ENCODE measurements around the gene NFATC1. TPM values are rescaled to one million over a fixed set of nuclear protein-coding genes. Genes with fewer than 3 reads are reported as not detected.
A peak's percentile ranks its signal among the peaks of the same experiment; 100 is the strongest.

The NFATC1 gene
- total and polyA plus RNA-seq, 9 donors: 7.0 to 17.1 (median 12.6) TPM

DNA sequence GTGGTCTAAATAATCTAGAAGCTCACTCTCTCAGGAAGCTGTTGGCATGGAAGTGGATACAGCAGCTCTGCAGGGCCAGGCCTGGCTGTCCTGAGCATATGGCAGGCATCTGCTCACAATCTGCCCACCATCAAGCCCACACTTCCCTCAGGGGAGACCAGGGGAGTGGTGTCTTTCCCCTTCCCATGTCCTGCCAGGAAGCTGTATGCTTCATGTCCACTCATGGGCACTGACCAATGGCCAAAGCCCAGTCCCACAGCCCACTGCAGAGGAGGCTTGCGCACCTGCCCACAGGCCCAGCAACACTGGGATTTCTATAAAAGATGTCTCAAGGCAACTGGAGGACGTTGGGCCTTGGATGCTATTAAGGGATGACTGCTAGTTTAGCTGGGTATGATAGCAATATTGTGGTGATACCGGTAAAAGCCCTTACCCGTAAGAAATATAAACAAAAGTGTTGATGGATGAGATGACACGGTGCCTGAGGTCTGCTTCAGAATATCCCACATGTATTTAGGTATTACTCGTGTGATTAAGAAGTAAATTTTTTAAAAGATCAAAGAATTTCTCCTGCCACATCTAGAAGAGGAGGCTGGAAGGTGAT is 177.2 kb downstream of the NFATC1 start:
- DNase-seq: no peak
- no peaks in the 10 kb centered on the region for H3K36me3 ChIP-seq (ENCODE audit: control insufficient read depth, insufficient read depth, low read length)
- H3K27me3 ChIP-seq (ENCODE audit: control insufficient read depth, insufficient read depth, low read length): peaks cover 31% of the 10 kb centered on the region
- no peak overlapping the region for H3K27ac ChIP-seq (ENCODE audit: low read length)
- 71% methylated on average over 1 of the region's 6 CpGs for WGBS (ENCODE audit: insufficient coverage)
- peaks cover 20% of the 10 kb centered on the region for H3K9me3 ChIP-seq (replicated peaks; ENCODE audit: control insufficient read depth, low read depth, low read length)
- H3K4me1 ChIP-seq (ENCODE audit: control insufficient read depth, insufficient read depth, low read length): peaks cover 61% of the 10 kb centered on the region
- H3K4me3 ChIP-seq (ENCODE audit: low read length): no peak overlapping the region

DNA sequence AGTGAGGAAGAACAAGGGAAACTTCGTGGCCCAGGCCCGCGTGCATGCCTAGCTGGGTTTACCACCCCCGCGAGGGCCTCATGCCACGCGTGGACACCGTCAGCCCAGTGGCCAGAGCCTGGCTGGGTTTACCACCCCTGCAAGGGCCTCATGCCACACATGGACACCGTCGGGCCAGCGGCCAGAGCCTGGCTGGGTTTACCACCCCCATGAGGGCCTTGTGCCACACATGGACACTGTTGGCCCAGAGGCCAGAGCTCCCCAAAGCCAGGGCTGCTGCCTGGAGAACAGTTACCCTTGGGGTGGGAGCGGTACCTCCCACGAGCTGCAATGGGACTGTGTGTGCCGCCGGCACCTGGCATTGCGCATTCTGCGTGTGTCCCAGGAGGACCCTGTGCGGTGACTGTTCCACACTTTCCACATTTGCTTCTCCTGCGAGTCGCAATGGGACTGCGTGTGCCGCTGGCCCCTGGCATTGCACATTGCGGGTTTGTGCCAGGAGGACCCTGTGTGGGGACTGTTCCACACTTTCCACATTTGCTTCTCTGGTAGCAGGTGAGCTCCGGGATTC is 178.3 kb downstream of the NFATC1 start:
- H3K36me3 ChIP-seq (ENCODE audit: control insufficient read depth, insufficient read depth, low read length): no peaks in the 10 kb centered on the region
- H3K9me3 ChIP-seq (replicated peaks; ENCODE audit: control insufficient read depth, low read depth, low read length): peaks cover 20% of the 10 kb centered on the region
- no peak overlapping the region for H3K4me3 ChIP-seq (ENCODE audit: low read length)
- H3K27ac ChIP-seq (ENCODE audit: low read length): no peak overlapping the region
- H3K27me3 ChIP-seq (ENCODE audit: control insufficient read depth, insufficient read depth, low read length): peaks cover 37% of the 10 kb centered on the region
- no peak for DNase-seq
- H3K4me1 ChIP-seq (ENCODE audit: control insufficient read depth, insufficient read depth, low read length): peaks cover 62% of the 10 kb centered on the region
- 98% methylated on average over 22 of the region's 24 CpGs for WGBS (ENCODE audit: insufficient coverage)

GRCh38 chr18:79574938-79575525 is 179.3 kb downstream of the NFATC1 start:
- H3K27ac ChIP-seq (ENCODE audit: low read length): peak overlapping the region; percentile 36

DNA sequence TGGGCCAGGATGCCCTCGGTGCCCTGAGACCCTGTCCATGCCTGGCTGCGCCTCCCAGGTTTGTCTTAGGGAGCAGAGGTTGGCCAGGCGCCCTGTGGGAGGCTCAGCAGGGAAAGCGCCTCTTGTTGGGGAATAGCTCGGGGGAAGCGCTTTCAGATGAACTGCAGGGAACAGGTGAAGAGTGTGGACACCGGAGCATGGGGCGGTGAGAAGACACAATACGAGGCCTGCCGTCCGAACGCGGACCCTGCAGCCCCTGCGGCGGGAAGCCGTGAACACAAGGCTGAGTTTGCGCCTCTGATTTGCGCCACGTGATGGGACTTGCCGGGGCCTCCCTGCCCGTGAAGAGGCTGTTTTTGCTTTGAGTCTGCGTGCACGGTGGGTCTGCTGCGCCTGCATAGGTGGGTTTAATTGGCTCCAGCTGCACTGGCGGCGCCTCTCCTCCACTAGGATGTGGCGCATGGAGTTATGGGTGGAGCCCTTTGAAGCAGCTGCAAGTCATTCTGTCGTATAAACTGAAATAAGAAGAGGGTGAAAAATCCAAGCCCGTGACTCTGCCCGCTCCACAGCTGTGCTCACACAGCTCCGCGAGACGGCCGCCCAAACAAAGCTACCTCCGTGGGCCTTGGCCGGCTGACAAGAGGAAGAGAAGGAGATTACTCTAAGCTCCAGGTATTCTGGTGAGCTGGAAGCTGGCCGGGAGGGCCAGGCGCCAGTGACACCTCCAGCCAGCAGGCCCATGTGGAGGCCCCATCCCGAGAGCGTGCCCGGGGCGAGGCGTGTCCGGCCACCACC is 180.4 kb downstream of the NFATC1 start:
- peak overlapping the region; percentile 36 for H3K27ac ChIP-seq (ENCODE audit: low read length)
- H3K4me3 ChIP-seq (ENCODE audit: low read length): no peak overlapping the region
- H3K36me3 ChIP-seq (ENCODE audit: control insufficient read depth, insufficient read depth, low read length): no peaks in the 10 kb centered on the region
- peak; percentile 87 for DNase-seq
- H3K4me1 ChIP-seq (ENCODE audit: control insufficient read depth, insufficient read depth, low read length): peaks cover 59% of the 10 kb centered on the region
- peaks cover 48% of the 10 kb centered on the region for H3K27me3 ChIP-seq (ENCODE audit: control insufficient read depth, insufficient read depth, low read length)
- peaks cover 20% of the 10 kb centered on the region for H3K9me3 ChIP-seq (replicated peaks; ENCODE audit: control insufficient read depth, low read depth, low read length)
- WGBS (ENCODE audit: insufficient coverage): 17% methylated on average over 38 of the region's 44 CpGs

More at GRCh38 chr18:79574938-79575525, 179.3 kb downstream of the NFATC1 start:
- H3K36me3 ChIP-seq (ENCODE audit: control insufficient read depth, insufficient read depth, low read length): no peaks in the 10 kb centered on the region
- H3K9me3 ChIP-seq (replicated peaks; ENCODE audit: control insufficient read depth, low read depth, low read length): peaks cover 20% of the 10 kb centered on the region
- 40% methylated on average over 11 of the region's 17 CpGs for WGBS (ENCODE audit: insufficient coverage)
- H3K4me1 ChIP-seq (ENCODE audit: control insufficient read depth, insufficient read depth, low read length): peaks cover 63% of the 10 kb centered on the region
- DNase-seq: peak; percentile 61
- H3K4me3 ChIP-seq (ENCODE audit: low read length): no peak overlapping the region
- peaks cover 41% of the 10 kb centered on the region for H3K27me3 ChIP-seq (ENCODE audit: control insufficient read depth, insufficient read depth, low read length)

DNA sequence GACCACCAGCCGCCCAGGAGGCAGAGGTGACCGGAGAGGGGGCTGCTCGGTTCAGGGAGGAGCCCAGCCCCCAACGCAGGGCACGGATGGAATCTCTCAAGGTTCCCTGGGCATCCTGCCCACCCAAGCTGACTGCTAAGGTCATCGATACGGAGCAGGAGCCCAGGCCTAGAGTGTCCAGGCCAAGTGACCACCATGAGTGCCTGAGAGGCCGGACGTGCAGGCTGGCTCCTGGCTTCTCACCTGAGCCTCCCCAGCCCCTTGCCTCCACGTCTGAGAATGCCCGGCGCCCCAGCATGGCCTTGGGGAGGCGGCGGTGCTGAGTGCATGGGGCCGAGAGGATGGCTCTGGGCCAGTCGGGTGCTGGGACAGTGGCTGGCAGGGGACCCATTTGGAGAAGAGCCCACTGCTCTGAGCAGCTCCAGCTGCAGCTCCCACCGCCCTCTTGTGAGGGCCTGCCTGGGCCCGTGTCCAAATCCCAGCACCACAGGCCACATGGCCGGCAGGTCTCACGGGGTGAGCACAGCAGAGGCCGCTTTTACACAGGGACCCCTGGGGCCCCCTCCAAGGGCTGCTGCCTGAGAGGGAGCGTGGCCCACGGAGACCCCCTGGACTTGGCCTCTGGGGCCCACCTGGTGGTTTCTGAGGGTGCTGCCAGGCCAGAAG is 181.1 kb downstream of the NFATC1 start:
- peaks cover 44% of the 10 kb centered on the region for H3K27me3 ChIP-seq (ENCODE audit: control insufficient read depth, insufficient read depth, low read length)
- DNase-seq: peak; percentile 85
- peaks cover 54% of the 10 kb centered on the region for H3K4me1 ChIP-seq (ENCODE audit: control insufficient read depth, insufficient read depth, low read length)
- peaks cover 20% of the 10 kb centered on the region for H3K9me3 ChIP-seq (replicated peaks; ENCODE audit: control insufficient read depth, low read depth, low read length)
- WGBS (ENCODE audit: insufficient coverage): 17% methylated on average over 23 of the region's 23 CpGs
- no peak overlapping the region for H3K4me3 ChIP-seq (ENCODE audit: low read length)
- H3K36me3 ChIP-seq (ENCODE audit: control insufficient read depth, insufficient read depth, low read length): no peaks in the 10 kb centered on the region
- H3K27ac ChIP-seq (ENCODE audit: low read length): peak overlapping the region; percentile 36

DNA sequence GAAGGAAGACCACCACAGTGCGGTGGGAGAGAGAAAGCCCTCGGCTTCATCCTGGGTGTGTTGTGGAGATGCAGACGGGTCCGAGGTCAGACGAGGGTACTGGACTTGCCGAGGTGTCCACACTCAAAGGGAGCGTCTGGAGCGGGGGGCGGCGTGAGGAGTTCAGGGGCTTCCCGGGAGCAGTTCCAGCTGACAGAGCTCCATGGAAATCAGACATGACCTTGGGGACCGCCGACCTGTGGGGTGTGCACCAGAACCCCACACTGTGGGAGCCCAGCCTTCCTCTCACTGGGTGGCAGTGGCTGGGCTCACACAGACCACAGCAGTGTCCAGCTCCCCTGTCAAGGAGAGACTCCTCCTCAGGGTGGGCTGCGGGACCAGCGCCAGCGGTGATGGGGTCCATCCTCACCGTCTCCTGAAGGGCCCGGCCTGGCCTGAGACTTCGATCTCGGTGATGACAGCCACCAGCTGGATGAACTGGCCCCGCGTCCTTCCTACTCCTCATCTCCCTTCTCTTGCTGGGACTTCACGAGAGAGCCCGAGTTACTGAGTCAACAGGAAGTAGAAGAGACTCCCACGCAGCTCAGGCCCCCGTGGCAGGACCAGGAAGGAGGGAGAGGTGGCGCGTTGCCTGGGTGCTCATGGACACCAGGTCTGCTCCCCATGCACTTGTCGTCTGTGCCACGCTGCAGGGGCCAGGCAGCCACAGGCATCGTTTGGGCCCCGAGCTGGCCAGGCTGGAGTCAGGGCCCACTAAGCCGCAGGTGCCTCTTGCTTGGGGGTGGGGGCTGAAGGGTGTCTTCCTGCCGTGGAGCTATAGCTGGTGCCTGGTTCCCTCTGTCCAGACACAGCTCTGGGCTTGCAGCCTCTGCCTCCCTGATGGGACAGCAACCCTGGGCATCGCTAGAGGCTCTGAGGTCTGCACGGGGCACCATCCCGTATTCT is 182.0 kb downstream of the NFATC1 start:
- 67% methylated on average over 30 of the region's 37 CpGs for WGBS (ENCODE audit: insufficient coverage)
- peaks cover 37% of the 10 kb centered on the region for H3K27me3 ChIP-seq (ENCODE audit: control insufficient read depth, insufficient read depth, low read length)
- no peaks in the 10 kb centered on the region for H3K36me3 ChIP-seq (ENCODE audit: control insufficient read depth, insufficient read depth, low read length)
- no peak for DNase-seq
- no peak overlapping the region for H3K27ac ChIP-seq (ENCODE audit: low read length)
- peaks cover 51% of the 10 kb centered on the region for H3K4me1 ChIP-seq (ENCODE audit: control insufficient read depth, insufficient read depth, low read length)
- H3K4me3 ChIP-seq (ENCODE audit: low read length): no peak overlapping the region
- peaks cover 13% of the 10 kb centered on the region for H3K9me3 ChIP-seq (replicated peaks; ENCODE audit: control insufficient read depth, low read depth, low read length)

- no peak for DNase-seq
- WGBS (ENCODE audit: insufficient coverage): 89% methylated on average over 27 of the region's 27 CpGs
- peaks cover 51% of the 10 kb centered on the region for H3K4me1 ChIP-seq (ENCODE audit: control insufficient read depth, insufficient read depth, low read length)
- no peak overlapping the region for H3K4me3 ChIP-seq (ENCODE audit: low read length)
- H3K27me3 ChIP-seq (ENCODE audit: control insufficient read depth, insufficient read depth, low read length): peaks cover 40% of the 10 kb centered on the region
- H3K36me3 ChIP-seq (ENCODE audit: control insufficient read depth, insufficient read depth, low read length): no peaks in the 10 kb centered on the region
- peaks cover 4% of the 10 kb centered on the region for H3K9me3 ChIP-seq (replicated peaks; ENCODE audit: control insufficient read depth, low read depth, low read length)
- no peak overlapping the region for H3K27ac ChIP-seq (ENCODE audit: low read length)
These were observed 182.9 kb downstream of the NFATC1 start for GRCh38 chr18:79578396-79579260.

All from muscle of leg (tissue), 11 donors.